Peyer's patch (tissue), 4 donors: ENCODE data around the gene DDX10.

ENCODE experiments used
- POLR2A ChIP-seq, 2 donors: fragments of 450-650 bp; IDR thresholded peaks; one replicate each; pipeline ENCODE4 v1.5.1; 2017; ENCODE audit warnings: antibody characterized with exemption in 2 of 2, mild to moderate bottlenecking in 2 of 2, moderate library complexity in 2 of 2
- TF ChIP-seq, protein P1 (sequence below), 6 experiments: fragments of 450-650 bp in 4 of 6; fragments of 200-600 bp in 2 of 6; sonication (generic) in 1 of 6; IDR thresholded peaks; one replicate each; pipeline ENCODE4 v1.5.1; 2017 to 2019; ENCODE audit warnings: antibody characterized with exemption in 6 of 6, mild to moderate bottlenecking in 3 of 6, moderate library complexity in 1 of 6

GRCh38 chr11:108983636-108984420 is 319.0 kb downstream of the DDX10 start:
- TF ChIP-seq, protein P1, sequence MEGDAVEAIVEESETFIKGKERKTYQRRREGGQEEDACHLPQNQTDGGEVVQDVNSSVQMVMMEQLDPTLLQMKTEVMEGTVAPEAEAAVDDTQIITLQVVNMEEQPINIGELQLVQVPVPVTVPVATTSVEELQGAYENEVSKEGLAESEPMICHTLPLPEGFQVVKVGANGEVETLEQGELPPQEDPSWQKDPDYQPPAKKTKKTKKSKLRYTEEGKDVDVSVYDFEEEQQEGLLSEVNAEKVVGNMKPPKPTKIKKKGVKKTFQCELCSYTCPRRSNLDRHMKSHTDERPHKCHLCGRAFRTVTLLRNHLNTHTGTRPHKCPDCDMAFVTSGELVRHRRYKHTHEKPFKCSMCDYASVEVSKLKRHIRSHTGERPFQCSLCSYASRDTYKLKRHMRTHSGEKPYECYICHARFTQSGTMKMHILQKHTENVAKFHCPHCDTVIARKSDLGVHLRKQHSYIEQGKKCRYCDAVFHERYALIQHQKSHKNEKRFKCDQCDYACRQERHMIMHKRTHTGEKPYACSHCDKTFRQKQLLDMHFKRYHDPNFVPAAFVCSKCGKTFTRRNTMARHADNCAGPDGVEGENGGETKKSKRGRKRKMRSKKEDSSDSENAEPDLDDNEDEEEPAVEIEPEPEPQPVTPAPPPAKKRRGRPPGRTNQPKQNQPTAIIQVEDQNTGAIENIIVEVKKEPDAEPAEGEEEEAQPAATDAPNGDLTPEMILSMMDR (IDR thresholded peaks at IDR 0.05) = no peak
- no peak for TF ChIP-seq POLR2A (IDR thresholded peaks at IDR 0.05)
